ENCODE results near the gene SERPINB1.

GRCh38 chr6:2857580-2858337, 16.1 kb upstream of the SERPINB1 start:
- TF ChIP-seq, protein P1, sequence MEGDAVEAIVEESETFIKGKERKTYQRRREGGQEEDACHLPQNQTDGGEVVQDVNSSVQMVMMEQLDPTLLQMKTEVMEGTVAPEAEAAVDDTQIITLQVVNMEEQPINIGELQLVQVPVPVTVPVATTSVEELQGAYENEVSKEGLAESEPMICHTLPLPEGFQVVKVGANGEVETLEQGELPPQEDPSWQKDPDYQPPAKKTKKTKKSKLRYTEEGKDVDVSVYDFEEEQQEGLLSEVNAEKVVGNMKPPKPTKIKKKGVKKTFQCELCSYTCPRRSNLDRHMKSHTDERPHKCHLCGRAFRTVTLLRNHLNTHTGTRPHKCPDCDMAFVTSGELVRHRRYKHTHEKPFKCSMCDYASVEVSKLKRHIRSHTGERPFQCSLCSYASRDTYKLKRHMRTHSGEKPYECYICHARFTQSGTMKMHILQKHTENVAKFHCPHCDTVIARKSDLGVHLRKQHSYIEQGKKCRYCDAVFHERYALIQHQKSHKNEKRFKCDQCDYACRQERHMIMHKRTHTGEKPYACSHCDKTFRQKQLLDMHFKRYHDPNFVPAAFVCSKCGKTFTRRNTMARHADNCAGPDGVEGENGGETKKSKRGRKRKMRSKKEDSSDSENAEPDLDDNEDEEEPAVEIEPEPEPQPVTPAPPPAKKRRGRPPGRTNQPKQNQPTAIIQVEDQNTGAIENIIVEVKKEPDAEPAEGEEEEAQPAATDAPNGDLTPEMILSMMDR (IDR thresholded peaks at IDR 0.05; ENCODE audit: borderline replicate concordance, extremely low read depth, low read length, poor library complexity, severe bottlenecking), result no peak
- TF ChIP-seq EZH2 (IDR thresholded peaks at IDR 0.05; ENCODE audit: borderline replicate concordance, low read depth, low read length, severe bottlenecking), result no peak
